Liver (tissue), 9 donors: ENCODE data around the gene MEIS3. TPM values are rescaled to one million over a fixed set of nuclear protein-coding genes. Genes with fewer than 3 reads are reported as not detected.

Experiments
- DNase-seq: peaks from one replicate; pipeline ENCODE4 v3.0.0-alpha.2; 2017; ENCODE audit warnings: low spot score
- H3K27ac ChIP-seq, 2 donors: one replicate each; pipeline ENCODE4 v1.7.0; 2013; ENCODE audit warnings: inconsistent platforms in 2 of 2, low read length in 2 of 2, control low read depth in 1 of 2, low read depth in 1 of 2, mild to moderate bottlenecking in 1 of 2
- H3K27me3 ChIP-seq, 4 donors: one replicate each; pipeline versions ENCODE4 v1.6.1 to v1.7.0; 2013; ENCODE audit warnings: low read length in 3 of 4, inconsistent platforms in 1 of 4, mild to moderate bottlenecking in 1 of 4, moderate library complexity in 1 of 4; ENCODE audit not compliant: control insufficient read depth in 4 of 4, insufficient read depth in 4 of 4
- H3K36me3 ChIP-seq, 4 donors: one replicate each; pipeline versions ENCODE4 v1.6.1 to v1.7.0; 2013; ENCODE audit warnings: low read length in 3 of 4, mild to moderate bottlenecking in 3 of 4, low read depth in 1 of 4, moderate library complexity in 1 of 4; ENCODE audit not compliant: control insufficient read depth in 4 of 4, insufficient read depth in 3 of 4
- H3K4me1 ChIP-seq, 4 donors: one replicate each; pipeline versions ENCODE4 v1.6.1 to v1.7.0; 2013; ENCODE audit warnings: low read length in 3 of 4, mild to moderate bottlenecking in 3 of 4, moderate library complexity in 1 of 4; ENCODE audit not compliant: control insufficient read depth in 4 of 4, insufficient read depth in 4 of 4
- H3K4me3 ChIP-seq, 3 donors: one replicate each; pipeline versions ENCODE4 v1.6.1 to v1.7.0; 2013; ENCODE audit warnings: low read length in 3 of 3, control low read depth in 1 of 3, low read depth in 1 of 3, mild to moderate bottlenecking in 1 of 3
- H3K9ac ChIP-seq, 2 donors: one replicate each; pipeline ENCODE4 v1.7.0; 2013; ENCODE audit warnings: low read length in 2 of 2, mild to moderate bottlenecking in 2 of 2, moderate library complexity in 2 of 2, control low read depth in 1 of 2, low read depth in 1 of 2
- H3K9me3 ChIP-seq, 4 donors: one replicate each; pipeline versions ENCODE4 v1.6.1 to v1.7.0; 2013; ENCODE audit warnings: low read length in 3 of 4; ENCODE audit not compliant: control insufficient read depth in 4 of 4
- EGR1 ChIP-seq, 2 donors: IDR thresholded peaks; 2 replicates each; pipeline ENCODE4 v1.6.1; 2016 to 2018; ENCODE audit warnings: antibody characterized with exemption in 2 of 2, low read depth in 2 of 2
- FOXA1 ChIP-seq: IDR thresholded peaks from 2 replicates; pipeline ENCODE4 v1.6.1; 2016; ENCODE audit warnings: antibody characterized with exemption
- FOXA2 ChIP-seq: IDR thresholded peaks from 2 replicates; pipeline ENCODE4 v1.6.1; 2016; ENCODE audit warnings: antibody characterized with exemption
- GABPA ChIP-seq, 2 donors: IDR thresholded peaks in 1 of 2; conservative IDR thresholded peaks in 1 of 2; 2 replicates each; pipeline ENCODE4 v1.6.1; 2016; ENCODE audit warnings: antibody characterized with exemption in 2 of 2, mild to moderate bottlenecking in 1 of 2, moderate library complexity in 1 of 2
- HNF4A ChIP-seq, 2 donors: conservative IDR thresholded peaks; 2 replicates each; pipeline ENCODE4 v1.6.1; 2016; ENCODE audit warnings: antibody characterized with exemption in 2 of 2, mild to moderate bottlenecking in 2 of 2
- HNF4G ChIP-seq: IDR thresholded peaks from 2 replicates; pipeline ENCODE4 v1.6.1; 2016; ENCODE audit warnings: antibody characterized with exemption
- JUND ChIP-seq, 2 donors: IDR thresholded peaks; 2 replicates each; pipeline ENCODE4 v1.6.1; 2016; ENCODE audit warnings: antibody characterized with exemption in 2 of 2
- NR2F2 ChIP-seq: IDR thresholded peaks from 2 replicates; pipeline ENCODE4 v1.6.1; 2016; ENCODE audit warnings: antibody characterized with exemption
- RAD21 ChIP-seq, 2 donors: IDR thresholded peaks; 2 replicates each; pipeline ENCODE4 v1.6.1; 2016; ENCODE audit warnings: antibody characterized with exemption in 2 of 2, mild to moderate bottlenecking in 2 of 2
- RXRA ChIP-seq, 2 donors: IDR thresholded peaks; 2 replicates each; pipeline ENCODE4 v1.6.1; 2017 to 2018; ENCODE audit warnings: antibody characterized with exemption in 2 of 2, mild to moderate bottlenecking in 1 of 2
- SP1 ChIP-seq: IDR thresholded peaks from 2 replicates; pipeline ENCODE4 v1.6.1; 2018; ENCODE audit warnings: antibody characterized with exemption, mild to moderate bottlenecking
- TAF1 ChIP-seq: conservative IDR thresholded peaks from 2 replicates; pipeline ENCODE4 v1.6.1; 2016; ENCODE audit warnings: antibody characterized with exemption, mild to moderate bottlenecking
- YY1 ChIP-seq: IDR thresholded peaks from 2 replicates; pipeline ENCODE4 v1.6.1; 2016; ENCODE audit warnings: antibody characterized with exemption, mild to moderate bottlenecking
- WGBS: extraction: QIAGEN DNeasy Blood & Tissue Kit; methylation state at CpG from one replicate; pipeline ENCODE4 v1.1.7; 2013; 5-methylcytosine and 5-hydroxymethylcytosine counted together
- polyA plus RNA-seq, 2 donors: library from polyadenylated mRNA; stranded (reverse) in 1 of 2; unstranded in 1 of 2; fragments of 200-250 nt in 1 of 2; fragments of >200 nt in 1 of 2; fragmentation: Nextera tagmentation in 1 of 2; extraction: Ambion mirVana in 1 of 2; gene quantifications; one replicate each; pipeline versions ENCODE4 v1.2.1 to v1.2.3, GENCODE V29; 2013 to 2015
- total RNA-seq, 2 donors: library from RNA; depleted of rRNA; stranded (reverse); fragments of >200 nt; gene quantifications; one replicate each; pipeline ENCODE4 v1.2.3, GENCODE V29; 2014
- TF ChIP-seq, protein P1 (sequence below): fragments of 150-350 bp; IDR thresholded peaks from 2 replicates; pipeline ENCODE4 v1.5.1; 2017; ENCODE audit warnings: improper control_type of control experiment, low read depth, low read length; ENCODE audit not compliant: missing input control
- TF ChIP-seq, protein P2 (sequence below): IDR thresholded peaks from 2 replicates; pipeline ENCODE4 v1.6.1; 2016; ENCODE audit warnings: antibody characterized with exemption
- TF ChIP-seq, protein P3 (sequence below): IDR thresholded peaks from 2 replicates; pipeline ENCODE4 v1.6.1; 2016; ENCODE audit warnings: antibody characterized with exemption, mild to moderate bottlenecking
- TF ChIP-seq, protein P4 (sequence below): IDR thresholded peaks from 2 replicates; pipeline ENCODE4 v1.6.1; 2016; ENCODE audit warnings: antibody characterized with exemption
- TF ChIP-seq, protein P5 (sequence below): IDR thresholded peaks from 2 replicates; pipeline ENCODE4 v1.6.1; 2016; ENCODE audit warnings: antibody characterized with exemption
- donor health status: healthy.
- donor health status: healthy.
- donor health status: healthy.
- donor health status: healthy.
- donor health status: healthy.

MEIS3 gene
- total and polyA plus RNA-seq, 4 donors: 0.50 to 1.3 (median 0.89) TPM

DNA sequence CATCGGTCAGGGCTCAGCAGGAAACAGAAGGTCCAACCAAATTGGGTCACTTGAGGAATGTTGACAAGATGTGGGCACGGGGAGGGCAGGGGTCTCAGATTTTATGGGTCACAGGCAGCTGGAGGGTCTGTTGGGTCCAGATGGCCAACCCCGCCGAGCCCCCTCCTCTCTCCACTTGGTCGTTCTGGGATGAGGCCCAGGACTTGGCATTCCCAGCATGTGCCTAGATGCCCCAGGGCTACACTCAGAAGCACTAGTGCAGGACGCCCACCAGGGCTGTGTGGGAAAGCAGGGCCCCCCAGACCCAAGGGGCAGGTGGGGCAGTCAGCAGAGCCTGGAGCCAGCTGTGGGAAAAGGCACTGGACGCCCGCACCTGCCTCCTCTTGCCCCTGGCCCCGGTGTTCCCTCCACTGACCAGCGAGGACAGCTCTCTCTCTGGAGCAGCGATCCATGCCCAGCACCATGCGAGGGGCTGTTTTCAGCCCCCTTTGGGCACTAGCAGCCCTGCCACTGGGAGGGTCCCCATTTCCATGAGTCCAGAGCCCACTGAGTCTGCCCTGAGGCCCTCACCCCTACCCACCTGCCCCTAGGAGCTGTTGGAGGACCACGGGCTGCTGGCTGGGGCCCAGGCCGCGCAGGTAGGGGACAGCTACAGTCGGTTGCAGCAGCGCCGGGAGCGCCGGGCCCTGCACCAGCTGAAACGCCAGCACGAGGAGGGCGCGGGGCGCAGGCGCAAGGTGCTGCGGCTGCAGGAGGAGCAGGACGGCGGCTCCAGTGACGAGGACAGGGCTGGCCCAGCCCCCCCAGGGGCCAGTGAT lies 44.2 kb downstream of the MEIS3 start (continued):
- TF ChIP-seq, protein P1, sequence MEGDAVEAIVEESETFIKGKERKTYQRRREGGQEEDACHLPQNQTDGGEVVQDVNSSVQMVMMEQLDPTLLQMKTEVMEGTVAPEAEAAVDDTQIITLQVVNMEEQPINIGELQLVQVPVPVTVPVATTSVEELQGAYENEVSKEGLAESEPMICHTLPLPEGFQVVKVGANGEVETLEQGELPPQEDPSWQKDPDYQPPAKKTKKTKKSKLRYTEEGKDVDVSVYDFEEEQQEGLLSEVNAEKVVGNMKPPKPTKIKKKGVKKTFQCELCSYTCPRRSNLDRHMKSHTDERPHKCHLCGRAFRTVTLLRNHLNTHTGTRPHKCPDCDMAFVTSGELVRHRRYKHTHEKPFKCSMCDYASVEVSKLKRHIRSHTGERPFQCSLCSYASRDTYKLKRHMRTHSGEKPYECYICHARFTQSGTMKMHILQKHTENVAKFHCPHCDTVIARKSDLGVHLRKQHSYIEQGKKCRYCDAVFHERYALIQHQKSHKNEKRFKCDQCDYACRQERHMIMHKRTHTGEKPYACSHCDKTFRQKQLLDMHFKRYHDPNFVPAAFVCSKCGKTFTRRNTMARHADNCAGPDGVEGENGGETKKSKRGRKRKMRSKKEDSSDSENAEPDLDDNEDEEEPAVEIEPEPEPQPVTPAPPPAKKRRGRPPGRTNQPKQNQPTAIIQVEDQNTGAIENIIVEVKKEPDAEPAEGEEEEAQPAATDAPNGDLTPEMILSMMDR: no peak

DNA sequence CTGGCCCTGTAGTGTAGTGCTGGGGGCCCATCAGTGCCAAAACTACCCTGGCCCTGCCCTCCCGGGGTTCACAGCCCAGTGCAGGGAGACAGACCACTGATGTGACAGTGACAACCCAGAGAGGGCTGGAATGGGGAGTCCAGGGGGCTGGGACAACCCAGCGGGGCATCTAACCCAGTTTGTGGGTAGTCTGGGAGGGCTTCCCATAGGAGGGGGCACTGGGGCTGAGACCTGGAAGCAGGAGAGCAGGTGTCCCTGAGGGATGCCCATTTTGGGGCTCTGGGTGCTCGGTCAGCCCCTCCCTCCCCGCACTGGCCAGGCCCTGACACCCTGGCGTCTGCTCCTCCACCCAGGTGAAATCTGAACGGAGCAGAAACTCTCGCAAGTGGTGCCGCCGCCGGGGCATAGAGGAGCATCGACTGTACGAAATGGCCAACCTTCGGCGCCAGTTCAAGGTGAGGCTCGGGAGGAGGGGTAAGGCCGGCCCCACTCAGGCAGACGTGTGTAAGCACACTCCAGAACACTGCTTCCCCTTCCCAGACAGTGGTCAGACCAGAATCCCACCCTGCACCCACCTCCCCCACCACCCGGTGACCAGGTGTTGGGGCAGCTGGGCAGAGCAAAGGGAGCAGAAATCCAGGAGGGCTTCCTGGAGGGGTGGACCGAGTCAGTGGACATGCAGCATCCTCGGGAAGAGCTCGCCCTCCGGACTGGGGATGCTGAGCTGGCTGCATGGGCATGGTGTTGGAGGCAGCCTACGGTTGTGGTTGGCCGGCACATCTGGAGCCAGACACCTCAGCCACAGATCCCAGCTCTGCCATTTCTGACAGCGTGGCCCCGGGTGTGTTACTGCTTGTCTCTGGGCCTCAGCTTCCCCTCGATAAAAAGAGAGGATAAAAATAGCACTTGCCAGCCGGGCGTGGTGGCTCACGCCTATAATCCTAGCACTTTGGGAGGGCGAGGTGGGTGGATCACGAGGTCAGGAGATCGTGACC lies 45.8 kb downstream of the MEIS3 start:
- Histone ChIP-seq H3K27ac (no peak overlapping the region), H3K4me3 (no peak overlapping the region), H3K4me1 (peaks cover 7 to 16% (median 12%) of the 10 kb centered on the region in 4 donors), H3K27me3 (no peaks in the 10 kb centered on the region), H3K9ac (no peak overlapping the region), H3K36me3 (peaks cover 5 to 53% (median 28%) of the 10 kb centered on the region in 4 donors), H3K9me3 (no peaks in the 10 kb centered on the region)
- 95% methylated on average over 33 of the region's 33 CpGs for WGBS
- TF ChIP-seq, protein P2, sequence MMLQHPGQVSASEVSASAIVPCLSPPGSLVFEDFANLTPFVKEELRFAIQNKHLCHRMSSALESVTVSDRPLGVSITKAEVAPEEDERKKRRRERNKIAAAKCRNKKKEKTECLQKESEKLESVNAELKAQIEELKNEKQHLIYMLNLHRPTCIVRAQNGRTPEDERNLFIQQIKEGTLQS: no peak
- TF ChIP-seq HNF4A (conservative IDR thresholded peaks at IDR 0.05) (no peak), EGR1 (IDR thresholded peaks at IDR 0.05; ENCODE audit: low read depth in 2 of 2) (no peak), RAD21 (IDR thresholded peaks at IDR 0.05) (no peak), SP1 (no peak), FOXA2 (no peak), RXRA (IDR thresholded peaks at IDR 0.05) (no peak), YY1 (no peak), HNF4G (no peak), NR2F2 (no peak), GABPA (IDR thresholded peaks at IDR 0.05 in 1 of 2, conservative IDR thresholded peaks at IDR 0.05 in 1 of 2) (no peak), TAF1 (no peak), JUND (IDR thresholded peaks at IDR 0.05) (no peak), FOXA1 (no peak)
- TF ChIP-seq, protein P1: no peak
- TF ChIP-seq, protein P3, sequence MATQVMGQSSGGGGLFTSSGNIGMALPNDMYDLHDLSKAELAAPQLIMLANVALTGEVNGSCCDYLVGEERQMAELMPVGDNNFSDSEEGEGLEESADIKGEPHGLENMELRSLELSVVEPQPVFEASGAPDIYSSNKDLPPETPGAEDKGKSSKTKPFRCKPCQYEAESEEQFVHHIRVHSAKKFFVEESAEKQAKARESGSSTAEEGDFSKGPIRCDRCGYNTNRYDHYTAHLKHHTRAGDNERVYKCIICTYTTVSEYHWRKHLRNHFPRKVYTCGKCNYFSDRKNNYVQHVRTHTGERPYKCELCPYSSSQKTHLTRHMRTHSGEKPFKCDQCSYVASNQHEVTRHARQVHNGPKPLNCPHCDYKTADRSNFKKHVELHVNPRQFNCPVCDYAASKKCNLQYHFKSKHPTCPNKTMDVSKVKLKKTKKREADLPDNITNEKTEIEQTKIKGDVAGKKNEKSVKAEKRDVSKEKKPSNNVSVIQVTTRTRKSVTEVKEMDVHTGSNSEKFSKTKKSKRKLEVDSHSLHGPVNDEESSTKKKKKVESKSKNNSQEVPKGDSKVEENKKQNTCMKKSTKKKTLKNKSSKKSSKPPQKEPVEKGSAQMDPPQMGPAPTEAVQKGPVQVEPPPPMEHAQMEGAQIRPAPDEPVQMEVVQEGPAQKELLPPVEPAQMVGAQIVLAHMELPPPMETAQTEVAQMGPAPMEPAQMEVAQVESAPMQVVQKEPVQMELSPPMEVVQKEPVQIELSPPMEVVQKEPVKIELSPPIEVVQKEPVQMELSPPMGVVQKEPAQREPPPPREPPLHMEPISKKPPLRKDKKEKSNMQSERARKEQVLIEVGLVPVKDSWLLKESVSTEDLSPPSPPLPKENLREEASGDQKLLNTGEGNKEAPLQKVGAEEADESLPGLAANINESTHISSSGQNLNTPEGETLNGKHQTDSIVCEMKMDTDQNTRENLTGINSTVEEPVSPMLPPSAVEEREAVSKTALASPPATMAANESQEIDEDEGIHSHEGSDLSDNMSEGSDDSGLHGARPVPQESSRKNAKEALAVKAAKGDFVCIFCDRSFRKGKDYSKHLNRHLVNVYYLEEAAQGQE: no peak
- TF ChIP-seq, protein P4, sequence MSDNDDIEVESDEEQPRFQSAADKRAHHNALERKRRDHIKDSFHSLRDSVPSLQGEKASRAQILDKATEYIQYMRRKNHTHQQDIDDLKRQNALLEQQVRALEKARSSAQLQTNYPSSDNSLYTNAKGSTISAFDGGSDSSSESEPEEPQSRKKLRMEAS: no peak
- TF ChIP-seq, protein P5, sequence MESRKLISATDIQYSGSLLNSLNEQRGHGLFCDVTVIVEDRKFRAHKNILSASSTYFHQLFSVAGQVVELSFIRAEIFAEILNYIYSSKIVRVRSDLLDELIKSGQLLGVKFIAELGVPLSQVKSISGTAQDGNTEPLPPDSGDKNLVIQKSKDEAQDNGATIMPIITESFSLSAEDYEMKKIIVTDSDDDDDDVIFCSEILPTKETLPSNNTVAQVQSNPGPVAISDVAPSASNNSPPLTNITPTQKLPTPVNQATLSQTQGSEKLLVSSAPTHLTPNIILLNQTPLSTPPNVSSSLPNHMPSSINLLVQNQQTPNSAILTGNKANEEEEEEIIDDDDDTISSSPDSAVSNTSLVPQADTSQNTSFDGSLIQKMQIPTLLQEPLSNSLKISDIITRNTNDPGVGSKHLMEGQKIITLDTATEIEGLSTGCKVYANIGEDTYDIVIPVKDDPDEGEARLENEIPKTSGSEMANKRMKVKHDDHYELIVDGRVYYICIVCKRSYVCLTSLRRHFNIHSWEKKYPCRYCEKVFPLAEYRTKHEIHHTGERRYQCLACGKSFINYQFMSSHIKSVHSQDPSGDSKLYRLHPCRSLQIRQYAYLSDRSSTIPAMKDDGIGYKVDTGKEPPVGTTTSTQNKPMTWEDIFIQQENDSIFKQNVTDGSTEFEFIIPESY: no peak
- no peak for DNase-seq
